COLO829 (cell line): ENCODE measurements around the gene RDM1.
"Not testable (repeated sequence)": the region's sequence is repeated elsewhere in the genome, so short reads cannot be mapped to it uniquely, and the experiment has no call there.

ENCODE experiments used
- DNase-seq: peaks from one replicate; pipeline ENCODE4 v3.0.0; 2012; ENCODE audit warnings: low spot score

Gene RDM1

GRCh38 chr17:35898283-35899070 is 32.1 kb downstream of the RDM1 start:
- DNase-seq = no peak

- not testable (repeated sequence) for DNase-seq
Measured at GRCh38 chr17:35897772-35898171, 32.8 kb downstream of the RDM1 start.

GRCh38 chr17:35895636-35896587 is 34.7 kb downstream of the RDM1 start:
- DNase-seq = no peak

- DNase-seq = no peak
Measured at GRCh38 chr17:35894206-35894605, 36.4 kb downstream of the RDM1 start.

- no peak for DNase-seq
Measured at GRCh38 chr17:35893751-35894150, 36.8 kb downstream of the RDM1 start.

GRCh38 chr17:35892091-35893035 is 38.2 kb downstream of the RDM1 start:
- DNase-seq = no peak

GRCh38 chr17:35891269-35891668 is 39.3 kb downstream of the RDM1 start:
- no peak for DNase-seq

GRCh38 chr17:35890774-35891155 is 39.8 kb downstream of the RDM1 start:
- no peak for DNase-seq

GRCh38 chr17:35889818-35890773 is 40.5 kb downstream of the RDM1 start:
- DNase-seq = no peak

GRCh38 chr17:35889241-35889640 is 41.3 kb downstream of the RDM1 start:
- DNase-seq = no peak

GRCh38 chr17:35879773-35880654 is 50.6 kb downstream of the RDM1 start, which contains the start of gene CCL5:
CCL5 (minus strand) TSS chr17:35880360.
- no peak for DNase-seq

- DNase-seq = no peak
Measured at GRCh38 chr17:35878361-35878760, 52.2 kb downstream of the RDM1 start.

- no peak for DNase-seq
Measured at GRCh38 chr17:35877345-35878029, 53.1 kb downstream of the RDM1 start.

- DNase-seq = no peak
Measured at GRCh38 chr17:35876534-35876933, 54.0 kb downstream of the RDM1 start.

- DNase-seq = no peak
Measured at GRCh38 chr17:35875800-35876139, 54.8 kb downstream of the RDM1 start.

GRCh38 chr17:35875072-35875799 is 55.3 kb downstream of the RDM1 start:
- no peak for DNase-seq

GRCh38 chr17:35872196-35872980 is 58.2 kb downstream of the RDM1 start:
- no peak for DNase-seq
